Anterior cingulate cortex (tissue), 58 donors: ENCODE results near the gene ATXN7.

Experiments used
- DNase-seq, 58 donors: peaks; one replicate each; lab custom pipeline; 2025; lab: John Stamatoyannopoulos, UW

Gene ATXN7

GRCh38 chr3:63960048-63960711, 96.5 kb downstream of the ATXN7 start:
- DNase-seq: peak in 12 of 58 donors; percentile 6 to 53 (median 14)

- DNase-seq: no peak
These were observed 98.2 kb downstream of the ATXN7 start for GRCh38 chr3:63961891-63962290.

- DNase-seq: no peak
These were observed 99.8 kb downstream of the ATXN7 start for GRCh38 chr3:63963496-63963895.

GRCh38 chr3:63964681-63965485, 101.2 kb downstream of the ATXN7 start:
- DNase-seq: peak in 5 of 58 donors; percentile 11 to 43 (median 14)

- DNase-seq: no peak
These were observed 102.3 kb downstream of the ATXN7 start for GRCh38 chr3:63966007-63966406.

- DNase-seq: no peak
These were observed 103.2 kb downstream of the ATXN7 start for GRCh38 chr3:63966871-63967270.

- peak in 6 of 58 donors; percentile 10 to 27 (median 12) for DNase-seq
These were observed 104.3 kb downstream of the ATXN7 start for GRCh38 chr3:63967675-63968611.

- no peak for DNase-seq
These were observed 105.1 kb downstream of the ATXN7 start for GRCh38 chr3:63968612-63969350.

- no peak for DNase-seq
These were observed 106.2 kb downstream of the ATXN7 start for GRCh38 chr3:63969876-63970275.

GRCh38 chr3:63970631-63971475, 107.2 kb downstream of the ATXN7 start:
- peak in 20 of 58 donors; percentile 12 to 57 (median 34) for DNase-seq

GRCh38 chr3:63972196-63972595, 108.5 kb downstream of the ATXN7 start:
- no peak for DNase-seq

- no peak for DNase-seq
These were observed 109.3 kb downstream of the ATXN7 start for GRCh38 chr3:63972987-63973386.

- no peak for DNase-seq
These were observed 109.7 kb downstream of the ATXN7 start for GRCh38 chr3:63973406-63973805.

- no peak for DNase-seq
These were observed 110.8 kb downstream of the ATXN7 start for GRCh38 chr3:63974451-63974850.

- peak in 37 of 58 donors; percentile 6 to 77 (median 31) for DNase-seq
These were observed 112.1 kb downstream of the ATXN7 start for GRCh38 chr3:63975723-63976122.

GRCh38 chr3:63976161-63976871, 112.6 kb downstream of the ATXN7 start:
- DNase-seq: no peak

- no peak for DNase-seq
These were observed 113.2 kb downstream of the ATXN7 start for GRCh38 chr3:63976872-63977200.

- DNase-seq: no peak
These were observed 114.2 kb downstream of the ATXN7 start for GRCh38 chr3:63977893-63978292.
